HG02798 (cell line): ENCODE results near the gene ARPC1B.
"Not testable (repeated sequence)": the region's sequence is repeated elsewhere in the genome, so short reads cannot be mapped to it uniquely, and the experiment has no call there.

Experiments
- ATAC-seq: cut with Tn5 transposase; IDR thresholded peaks from one replicate; pipeline ENCODE4 v1.9.1; 2021; ENCODE audit warnings: mild to moderate bottlenecking; ENCODE audit not compliant: unreplicated experiment, poor library complexity

Gene ARPC1B

DNA sequence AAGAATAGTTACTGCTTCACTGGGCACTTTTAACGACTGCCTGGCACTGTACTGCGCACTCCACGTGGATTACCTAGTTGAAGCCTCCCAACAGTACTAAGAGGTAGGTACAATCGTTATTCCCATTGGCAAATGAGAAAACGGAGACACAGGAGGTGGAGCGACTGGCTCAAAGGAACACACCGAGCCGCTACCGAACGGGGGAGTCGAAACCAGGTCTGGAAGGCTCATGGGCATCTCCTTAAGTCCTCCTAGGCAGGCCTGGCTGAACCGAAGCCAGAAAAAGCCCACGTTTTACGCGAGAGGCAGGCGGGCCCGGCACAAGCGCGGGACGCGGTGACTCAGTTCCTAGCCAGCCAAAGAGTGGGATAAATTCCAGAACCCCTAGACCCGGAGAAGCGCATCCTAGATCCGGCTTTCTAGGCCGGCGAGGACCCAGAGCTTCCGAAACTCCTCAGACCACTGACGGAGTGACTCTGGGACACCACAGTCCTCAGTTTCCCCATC is 33.4 kb downstream of the ARPC1B start:
- no peak for ATAC-seq

GRCh38 chr7:99408379-99409191 is 34.1 kb downstream of the ARPC1B start, which contains the start of the genes BUD31 and PDAP1:
Gene BUD31 (plus strand): TSS chr7:99408969. CDS start chr7:99411093, 2,124 bp downstream.
Gene PDAP1 (minus strand): TSS chr7:99408597. CDS start chr7:99408548, 49 bp downstream.
- ATAC-seq: peak; percentile 84

- ATAC-seq: peak; percentile 1
Observed at GRCh38 chr7:99409192-99409572, 34.7 kb downstream of the ARPC1B start.

DNA sequence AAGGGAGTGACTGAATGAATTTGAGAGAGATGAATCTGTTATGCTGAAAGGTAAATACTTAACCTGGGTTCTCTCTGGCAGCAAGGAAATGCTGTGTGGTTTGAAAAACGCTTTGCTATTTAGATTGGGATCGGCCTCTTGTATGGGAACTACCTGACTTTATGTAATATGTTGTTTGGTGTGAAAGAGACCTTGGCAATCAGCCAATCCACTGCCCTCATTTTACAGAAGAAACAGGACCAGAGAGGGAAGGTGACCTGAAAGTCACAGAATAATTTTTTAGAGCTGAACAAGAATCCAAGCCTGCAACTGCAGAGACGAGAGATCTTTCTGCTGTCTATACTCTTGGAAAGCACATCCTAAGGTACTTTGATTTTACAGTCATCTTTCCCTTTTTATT is 35.3 kb downstream of the ARPC1B start:
- no peak for ATAC-seq

- no peak for ATAC-seq
Observed at GRCh38 chr7:99410635-99411034, 36.1 kb downstream of the ARPC1B start.

DNA sequence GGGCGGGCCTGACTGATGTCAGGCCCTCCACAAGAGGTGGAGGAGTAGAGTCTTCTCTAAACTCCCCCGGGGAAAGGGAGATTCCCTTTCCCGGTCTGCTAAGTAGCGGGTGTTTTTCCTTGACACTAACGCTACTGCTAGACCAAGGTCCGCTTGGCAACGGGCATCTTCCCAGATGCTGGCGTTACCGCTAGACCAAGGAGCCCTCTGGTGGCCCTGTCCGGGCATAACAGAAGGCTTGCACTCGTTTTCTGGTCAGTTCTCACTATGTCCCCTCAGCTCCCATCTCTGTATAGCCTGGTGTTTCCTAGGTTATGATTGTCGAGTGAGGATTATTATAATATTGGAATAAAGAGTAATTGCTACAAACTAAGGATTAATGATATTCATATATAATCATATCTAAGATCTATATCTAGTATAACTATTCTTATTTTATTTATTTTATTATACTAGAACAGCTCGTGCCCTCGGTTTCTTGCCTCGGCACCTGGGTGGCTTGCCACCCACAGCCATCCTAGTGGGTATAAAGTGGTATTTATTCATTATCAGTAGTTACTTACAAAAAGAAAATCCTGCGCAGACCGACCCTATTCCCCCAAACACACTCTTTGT is 41.1 kb downstream of the ARPC1B start:
- not testable (repeated sequence) for ATAC-seq

DNA sequence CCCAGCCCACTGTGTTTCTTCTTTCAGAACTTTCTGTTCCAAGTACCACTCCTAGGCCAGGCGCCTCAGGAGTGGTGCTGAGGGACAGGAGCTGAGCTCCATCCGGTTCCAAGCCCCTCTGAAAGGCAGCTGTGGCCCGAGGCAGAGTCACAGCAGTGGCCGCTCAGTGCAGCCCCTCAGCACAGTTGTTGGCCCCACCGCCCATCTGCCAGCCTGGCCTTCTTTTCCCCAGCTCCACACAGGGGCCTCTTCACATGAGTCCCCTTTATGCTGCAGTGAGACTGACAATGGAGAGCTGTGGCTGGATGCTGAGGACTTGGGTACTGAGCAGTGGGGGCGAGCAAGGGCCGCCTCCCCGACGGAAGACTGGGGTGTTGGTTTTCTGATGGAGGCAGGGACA is 43.7 kb downstream of the ARPC1B start:
- ATAC-seq: no peak

- no peak for ATAC-seq
Observed at GRCh38 chr7:99419323-99420021, 44.9 kb downstream of the ARPC1B start.

- no peak for ATAC-seq
Observed at GRCh38 chr7:99420213-99420612, 45.7 kb downstream of the ARPC1B start.

DNA sequence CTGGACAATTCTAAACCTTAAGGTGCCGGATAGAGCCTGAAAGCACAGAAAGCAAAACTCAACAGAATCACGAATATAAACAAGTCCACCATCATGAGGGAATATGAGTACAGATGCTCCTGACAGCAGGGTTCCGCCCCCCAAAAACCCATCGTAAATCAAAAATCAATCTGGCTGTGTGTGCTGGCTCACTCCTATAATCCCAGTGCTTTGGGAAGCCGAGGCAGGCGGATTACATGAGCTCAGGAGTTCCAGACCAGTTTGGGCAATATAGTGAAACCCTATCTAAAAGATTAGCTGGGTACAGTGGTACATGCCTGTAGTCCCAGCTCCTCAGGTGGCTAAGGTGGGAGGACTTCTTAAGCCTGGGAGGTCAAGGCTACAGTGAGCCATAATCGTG is 46.5 kb downstream of the ARPC1B start:
- no peak for ATAC-seq

GRCh38 chr7:99422186-99422585 is 47.7 kb downstream of the ARPC1B start:
- ATAC-seq: no peak

- ATAC-seq: no peak
Observed at GRCh38 chr7:99422625-99423024, 48.1 kb downstream of the ARPC1B start.

DNA sequence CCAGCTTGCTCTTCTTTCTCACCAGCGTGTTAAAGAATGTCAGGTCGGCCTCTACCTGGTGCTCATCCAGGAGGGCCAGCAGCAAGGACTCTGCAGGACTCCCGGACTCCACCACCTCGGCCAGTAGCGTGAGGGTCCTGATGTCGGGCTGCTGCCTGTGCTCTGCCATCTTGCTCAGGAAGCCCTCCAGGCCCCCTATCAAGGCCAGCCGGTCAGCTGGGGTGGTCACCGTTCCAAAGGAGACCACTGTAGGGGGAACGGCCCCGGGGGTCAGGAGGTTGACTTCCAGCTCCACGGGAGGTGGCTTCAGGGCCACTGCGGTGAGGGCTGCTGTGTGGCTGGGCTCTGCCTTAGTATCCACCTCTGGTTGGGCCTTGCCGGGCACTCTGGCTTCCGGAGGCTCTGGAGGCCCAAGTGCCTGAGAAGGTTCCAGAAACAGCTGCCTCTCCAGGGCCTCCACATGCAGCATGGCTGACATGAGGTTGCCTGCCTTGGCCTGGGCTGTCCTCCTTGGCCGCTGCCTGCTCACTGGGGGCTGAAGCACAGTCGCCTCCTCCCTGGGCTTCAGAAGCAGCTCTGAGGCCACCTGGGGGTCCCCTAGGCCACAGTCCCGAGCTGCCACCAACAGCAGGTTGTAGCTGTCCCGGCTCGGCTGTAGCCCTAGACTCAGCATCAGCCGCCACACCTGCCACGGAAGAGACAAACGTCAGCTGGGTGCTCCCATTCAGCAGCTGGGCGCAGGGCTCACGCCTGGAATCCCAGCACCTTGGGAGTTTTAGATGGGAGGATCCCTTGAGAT is 50.6 kb downstream of the ARPC1B start:
- no peak for ATAC-seq

DNA sequence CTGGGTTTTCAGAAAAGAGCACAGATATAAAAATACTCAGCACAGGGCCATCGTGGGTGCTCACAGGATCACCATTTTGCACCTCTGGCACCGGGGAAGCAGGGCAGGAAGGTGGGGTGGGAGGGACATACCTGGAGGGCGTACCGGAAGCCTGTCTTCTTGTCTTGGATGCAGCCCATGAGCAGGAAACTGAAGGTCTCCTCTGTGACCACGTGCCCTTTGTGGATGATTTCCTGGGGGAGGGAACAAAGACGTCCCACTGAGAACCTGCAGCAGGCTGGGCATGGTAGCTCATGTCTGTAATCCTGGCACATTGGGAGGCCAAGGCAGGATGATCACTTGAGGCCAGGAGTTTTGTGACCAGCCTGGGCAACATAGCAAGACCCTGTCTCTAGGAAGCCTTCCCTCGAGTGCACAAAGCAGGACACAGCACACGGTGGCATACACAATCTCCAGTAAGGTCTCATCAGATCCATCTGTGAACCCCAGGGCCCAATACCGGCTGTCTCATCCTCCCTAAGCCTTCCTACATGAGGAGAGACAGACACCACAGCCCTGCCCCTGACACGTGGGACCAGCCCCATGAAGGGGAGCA is 54.5 kb downstream of the ARPC1B start:
- ATAC-seq: no peak

DNA sequence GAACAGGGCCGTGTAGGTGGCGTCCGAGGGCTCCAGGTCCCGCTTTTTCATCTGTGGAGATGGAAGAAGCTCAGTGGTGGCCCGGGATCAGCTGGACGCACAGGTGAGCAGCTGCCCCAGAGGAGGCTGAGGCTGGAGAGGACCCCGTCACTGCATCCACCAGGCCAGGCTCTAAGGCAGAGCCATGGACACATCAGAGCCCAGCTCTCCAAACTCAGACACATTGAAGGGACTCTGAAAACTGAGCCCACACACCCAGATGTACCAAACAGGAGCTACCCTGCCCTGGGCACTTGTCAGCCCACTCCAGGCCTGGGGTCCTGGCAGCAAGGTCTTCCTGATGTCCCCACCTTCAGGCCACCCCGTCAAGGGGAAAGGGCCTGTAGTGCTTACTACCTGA is 55.2 kb downstream of the ARPC1B start:
- no peak for ATAC-seq

- not testable (repeated sequence) for ATAC-seq
Observed at GRCh38 chr7:99431756-99432540, 57.4 kb downstream of the ARPC1B start.

DNA sequence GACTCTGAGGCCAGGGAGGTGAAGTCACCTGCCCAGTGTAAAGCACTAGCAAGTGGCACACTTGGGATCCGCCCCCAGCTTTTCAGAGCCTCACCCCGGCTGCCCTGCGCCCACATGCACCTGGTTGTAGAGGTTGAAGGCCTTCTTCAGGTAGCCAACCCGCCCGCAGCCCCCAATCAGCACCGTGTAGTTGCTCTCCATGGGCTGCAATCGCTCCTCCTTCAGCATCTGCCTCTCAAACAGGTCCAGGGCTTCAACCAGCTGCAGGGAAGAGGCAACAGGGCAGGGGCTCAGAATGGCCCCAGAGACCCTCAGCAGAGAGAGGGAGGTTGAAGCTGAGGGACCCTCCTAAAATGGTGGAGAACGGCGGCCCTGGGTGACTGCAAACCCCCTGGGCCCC is 58.6 kb downstream of the ARPC1B start:
- no peak for ATAC-seq

- ATAC-seq: no peak
Observed at GRCh38 chr7:99437946-99438572, 63.5 kb downstream of the ARPC1B start.
